LNCaP clone FGC (cell line): ENCODE results near the gene MFF.
A peak's percentile ranks its signal among the peaks of the same experiment; 100 is the strongest.
"Not testable (repeated sequence)": the region's sequence is repeated elsewhere in the genome, so short reads cannot be mapped to it uniquely, and the experiment has no call there.

Experiments used
- DNase-seq: peaks from one replicate; pipeline ENCODE4 v3.0.0-alpha.2; 2011; ENCODE audit warnings: low read depth
- H3K4me3 ChIP-seq: 2 replicates; pipeline ENCODE4 v1.5.1; 2011; ENCODE audit warnings: mild to moderate bottlenecking, low read depth, low read length, control low read depth
- TF ChIP-seq, protein P1 (sequence below): IDR thresholded peaks from 2 replicates; pipeline ENCODE4 v1.5.1; 2012; ENCODE audit warnings: mild to moderate bottlenecking; ENCODE audit not compliant: control insufficient read depth, insufficient read depth; ENCODE audit errors: extremely low read depth

Gene MFF

GRCh38 chr2:227374158-227374557 is 49.1 kb downstream of the MFF start:
- TF ChIP-seq, protein P1, sequence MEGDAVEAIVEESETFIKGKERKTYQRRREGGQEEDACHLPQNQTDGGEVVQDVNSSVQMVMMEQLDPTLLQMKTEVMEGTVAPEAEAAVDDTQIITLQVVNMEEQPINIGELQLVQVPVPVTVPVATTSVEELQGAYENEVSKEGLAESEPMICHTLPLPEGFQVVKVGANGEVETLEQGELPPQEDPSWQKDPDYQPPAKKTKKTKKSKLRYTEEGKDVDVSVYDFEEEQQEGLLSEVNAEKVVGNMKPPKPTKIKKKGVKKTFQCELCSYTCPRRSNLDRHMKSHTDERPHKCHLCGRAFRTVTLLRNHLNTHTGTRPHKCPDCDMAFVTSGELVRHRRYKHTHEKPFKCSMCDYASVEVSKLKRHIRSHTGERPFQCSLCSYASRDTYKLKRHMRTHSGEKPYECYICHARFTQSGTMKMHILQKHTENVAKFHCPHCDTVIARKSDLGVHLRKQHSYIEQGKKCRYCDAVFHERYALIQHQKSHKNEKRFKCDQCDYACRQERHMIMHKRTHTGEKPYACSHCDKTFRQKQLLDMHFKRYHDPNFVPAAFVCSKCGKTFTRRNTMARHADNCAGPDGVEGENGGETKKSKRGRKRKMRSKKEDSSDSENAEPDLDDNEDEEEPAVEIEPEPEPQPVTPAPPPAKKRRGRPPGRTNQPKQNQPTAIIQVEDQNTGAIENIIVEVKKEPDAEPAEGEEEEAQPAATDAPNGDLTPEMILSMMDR, result no peak
- no peak overlapping the region for H3K4me3 ChIP-seq
- no peak for DNase-seq

DNA sequence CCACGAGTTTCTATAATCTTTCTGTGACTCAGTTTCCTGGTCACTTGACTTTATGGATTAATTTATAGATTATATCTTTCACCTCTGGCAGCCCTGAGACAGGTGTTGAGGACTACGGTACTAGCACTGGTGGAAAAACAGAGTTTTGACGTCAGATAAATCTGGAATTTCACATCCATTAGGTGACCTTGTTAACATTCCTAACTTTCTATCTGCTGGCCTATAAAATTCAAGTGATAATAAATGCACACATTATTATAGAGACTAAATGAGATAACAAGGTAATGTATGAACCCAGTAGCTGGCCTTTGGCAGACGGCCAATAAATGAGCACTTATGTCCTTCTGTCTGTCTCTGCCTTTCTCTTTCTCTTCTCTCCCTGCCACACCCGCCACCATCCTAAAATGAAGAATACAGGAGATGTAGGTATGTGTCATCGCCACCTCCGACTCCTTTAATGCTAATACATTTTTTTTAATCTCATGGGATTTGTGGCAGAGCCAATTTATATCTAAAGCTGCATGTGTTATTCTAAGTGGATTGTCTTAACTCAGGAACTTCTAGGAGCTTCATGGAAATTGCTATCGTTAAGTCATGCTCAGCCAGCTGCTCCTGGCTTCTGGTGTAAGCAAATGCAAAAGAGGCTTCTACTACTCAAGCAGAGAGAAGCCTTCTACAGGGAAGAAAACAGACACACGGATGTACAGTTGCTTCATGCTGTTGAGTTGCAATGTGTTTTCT is 51.8 kb downstream of the MFF start:
- TF ChIP-seq, protein P1, result no peak
- H3K4me3 ChIP-seq, result no peak overlapping the region
- DNase-seq, result no peak

- DNase-seq, result no peak
- no peak overlapping the region for H3K4me3 ChIP-seq
- TF ChIP-seq, protein P1, result 0 out of 2 replicates have a peak, but pooled peaks have one; percentile 9
Observed at GRCh38 chr2:227377467-227378351, 52.7 kb downstream of the MFF start.

GRCh38 chr2:227378371-227378782 is 53.3 kb downstream of the MFF start:
- H3K4me3 ChIP-seq, result no peak overlapping the region

GRCh38 chr2:227379095-227379494 is 54.0 kb downstream of the MFF start, which contains the start of gene TM4SF20:
Gene TM4SF20 (minus strand): TSS chr2:227379306. CDS start chr2:227379268, 38 bp downstream.
- DNase-seq, result no peak
- TF ChIP-seq, protein P1, result no peak
- H3K4me3 ChIP-seq, result no peak within 1 kb of the TSS

More at GRCh38 chr2:227378371-227378782, 53.3 kb downstream of the MFF start:
- TF ChIP-seq, protein P1, result no peak
- DNase-seq, result no peak

DNA sequence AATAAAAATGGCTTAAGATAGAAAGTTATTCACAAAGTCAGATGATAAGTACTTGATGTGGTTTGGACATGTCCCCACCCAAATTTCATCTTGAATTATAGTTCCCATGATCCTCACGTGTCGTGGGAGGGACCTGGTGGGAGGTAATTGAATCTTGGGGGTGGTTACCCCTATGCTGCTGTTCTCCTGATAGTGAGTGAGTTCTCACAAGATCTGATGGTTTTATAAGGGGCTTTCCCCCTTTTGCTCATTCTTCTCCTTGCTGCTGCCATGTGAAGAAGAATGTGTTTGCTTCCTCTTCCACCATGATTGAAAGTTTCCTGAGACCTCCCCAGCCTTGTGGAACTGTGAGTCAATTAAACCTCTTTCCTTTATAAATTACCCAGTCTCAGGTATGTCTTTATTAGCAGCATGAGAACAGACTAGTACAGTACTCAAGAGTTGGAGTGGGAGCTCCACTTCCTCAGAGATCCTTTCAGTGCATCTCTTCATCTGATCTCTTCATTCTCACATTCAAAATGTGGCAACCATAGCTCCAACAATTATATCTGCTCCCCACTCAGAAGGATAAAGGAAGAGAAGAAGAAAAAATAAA is 57.3 kb downstream of the MFF start:
- not testable (repeated sequence) for H3K4me3 ChIP-seq, DNase-seq

DNA sequence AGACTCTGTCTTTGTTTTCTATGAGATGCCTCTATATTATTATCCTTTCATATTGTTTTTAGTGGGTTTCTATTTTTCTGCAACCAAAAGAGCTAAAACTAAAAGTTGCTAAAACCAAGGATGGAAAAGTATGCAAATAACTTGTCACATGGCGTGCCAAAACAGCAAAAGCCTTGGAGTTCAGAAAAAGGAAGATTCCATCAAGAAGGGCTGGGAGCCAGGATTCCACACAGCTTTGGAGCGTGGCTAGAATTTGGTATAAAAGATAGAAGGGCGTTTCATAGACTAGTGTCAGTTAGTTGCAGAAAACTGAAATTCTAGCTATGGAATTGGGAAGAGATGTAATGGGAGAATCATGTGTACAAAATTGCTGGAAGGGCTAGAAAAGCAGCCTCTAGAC is 58.6 kb downstream of the MFF start:
- no peak for DNase-seq
- TF ChIP-seq, protein P1, result no peak
- H3K4me3 ChIP-seq, result no peak overlapping the region
